Brain microvascular endothelial cell (primary cell): ENCODE data around the gene WDR91.

Experiments
- DNase-seq: peaks from one replicate; pipeline ENCODE4 v3.0.0-alpha.2; 2020
- H3K27ac ChIP-seq: fragments of 250-450 bp; sonication (Bioruptor Pico); 2 replicates; pipeline ENCODE4 v1.5.1; 2020; ENCODE audit warnings: mild to moderate bottlenecking, moderate library complexity
- H3K27me3 ChIP-seq: fragments of 250-450 bp; sonication (Bioruptor Pico); replicated peaks from 2 replicates; pipeline ENCODE4 v1.5.1; 2020; ENCODE audit warnings: mild to moderate bottlenecking
- H3K36me3 ChIP-seq: fragments of 250-450 bp; sonication (Bioruptor Pico); replicated peaks from 2 replicates; pipeline ENCODE4 v1.5.1; 2020; ENCODE audit warnings: mild to moderate bottlenecking
- H3K4me3 ChIP-seq: 2 replicates; pipeline ENCODE4 v1.5.1; 2011; ENCODE audit warnings: low read depth, mild to moderate bottlenecking, control low read depth, low read length, moderate library complexity
- in situ Hi-C: cut with HindIII; loops from 2 replicates; pipeline ENCODE4 v1.10.0; 2017; ENCODE audit warnings: low sequenced_read_pairs, low pct_ligation_motif_present
- TF ChIP-seq, protein P1 (sequence below): IDR thresholded peaks from 2 replicates; pipeline ENCODE4 v1.5.1; 2011; ENCODE audit warnings: low read depth, mild to moderate bottlenecking, moderate library complexity, low read length, control low read depth, inconsistent platforms; ENCODE audit errors: missing control alignments

The WDR91 gene

GRCh38 chr7:135170274-135170997 is 40.9 kb downstream of the WDR91 start, which contains the start of gene CYREN:
Gene CYREN, minus strand, starts transcription at chr7:135170707. Its CDS starts 1,785 bp downstream, at chr7:135168922.
- DNase-seq, result peak; percentile 81
- Histone ChIP-seq H3K27me3 (no peaks in the 10 kb centered on the region), H3K4me3 (peak within 1 kb of the TSS; percentile 79), H3K27ac (peak within 1 kb of the TSS; percentile 83), H3K36me3 (peaks cover 25% of the 10 kb centered on the region)
- in situ Hi-C loops, result loop anchor here (25.0 kb wide), 1 partner anchor 183 kb away; the partner anchor contains the start of gene AGBL3
- TF ChIP-seq, protein P1, sequence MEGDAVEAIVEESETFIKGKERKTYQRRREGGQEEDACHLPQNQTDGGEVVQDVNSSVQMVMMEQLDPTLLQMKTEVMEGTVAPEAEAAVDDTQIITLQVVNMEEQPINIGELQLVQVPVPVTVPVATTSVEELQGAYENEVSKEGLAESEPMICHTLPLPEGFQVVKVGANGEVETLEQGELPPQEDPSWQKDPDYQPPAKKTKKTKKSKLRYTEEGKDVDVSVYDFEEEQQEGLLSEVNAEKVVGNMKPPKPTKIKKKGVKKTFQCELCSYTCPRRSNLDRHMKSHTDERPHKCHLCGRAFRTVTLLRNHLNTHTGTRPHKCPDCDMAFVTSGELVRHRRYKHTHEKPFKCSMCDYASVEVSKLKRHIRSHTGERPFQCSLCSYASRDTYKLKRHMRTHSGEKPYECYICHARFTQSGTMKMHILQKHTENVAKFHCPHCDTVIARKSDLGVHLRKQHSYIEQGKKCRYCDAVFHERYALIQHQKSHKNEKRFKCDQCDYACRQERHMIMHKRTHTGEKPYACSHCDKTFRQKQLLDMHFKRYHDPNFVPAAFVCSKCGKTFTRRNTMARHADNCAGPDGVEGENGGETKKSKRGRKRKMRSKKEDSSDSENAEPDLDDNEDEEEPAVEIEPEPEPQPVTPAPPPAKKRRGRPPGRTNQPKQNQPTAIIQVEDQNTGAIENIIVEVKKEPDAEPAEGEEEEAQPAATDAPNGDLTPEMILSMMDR, result peak; percentile 63

GRCh38 chr7:135169964-135170273 is 41.4 kb downstream of the WDR91 start:
- H3K27me3 ChIP-seq, result no peaks in the 10 kb centered on the region
- TF ChIP-seq, protein P1, result no peak
- H3K27ac ChIP-seq, result peak overlapping the region; percentile 83
- DNase-seq, result no peak
- H3K36me3 ChIP-seq, result peaks cover 25% of the 10 kb centered on the region
- in situ Hi-C loops, result loop anchor here (25.0 kb wide), 1 partner anchor 183 kb away; the partner anchor contains the start of gene AGBL3
- peak overlapping the region; percentile 79 for H3K4me3 ChIP-seq

DNA sequence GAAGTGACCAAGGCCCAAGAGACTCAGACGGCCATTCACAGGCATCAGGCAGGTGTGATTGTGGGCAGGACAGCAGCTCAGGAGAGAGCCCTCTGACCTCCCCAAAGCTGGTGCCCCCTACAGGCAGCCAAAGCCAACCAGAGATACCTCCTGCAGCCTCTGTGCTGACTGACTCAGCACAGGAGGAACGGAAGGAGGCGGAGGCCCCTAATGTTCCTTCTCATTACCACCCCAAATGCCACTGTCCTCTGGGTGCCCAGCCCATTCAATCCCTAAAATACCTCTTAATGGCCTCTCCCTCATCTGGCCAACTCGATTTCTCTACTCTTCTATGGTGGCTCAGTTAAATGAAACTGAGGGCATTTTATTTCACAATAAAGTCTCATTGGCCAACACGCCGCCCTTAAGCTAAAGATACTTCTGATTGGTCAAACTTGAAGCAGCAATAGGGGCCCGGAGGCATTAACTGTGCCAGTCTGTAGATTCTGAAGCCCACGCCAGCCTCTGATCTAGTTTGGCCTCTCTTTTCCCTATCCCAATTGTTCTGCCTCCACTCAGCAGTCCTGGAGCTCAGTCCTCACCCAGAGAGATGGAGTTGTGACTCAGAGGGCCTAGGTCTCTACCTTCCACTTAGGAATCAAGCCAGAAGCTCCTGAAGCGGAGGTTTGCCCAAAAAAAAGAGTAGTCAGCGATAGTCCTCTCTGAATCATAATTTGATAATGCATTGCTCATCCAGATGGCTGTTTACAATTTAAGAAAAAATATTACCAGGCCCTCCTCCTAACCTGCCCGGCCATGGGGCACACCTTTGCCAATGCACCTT is 42.0 kb downstream of the WDR91 start:
- peak; percentile 37 for DNase-seq
- Histone ChIP-seq H3K27ac (peak overlapping the region; percentile 83), H3K4me3 (peak overlapping the region; percentile 79), H3K27me3 (no peaks in the 10 kb centered on the region), H3K36me3 (peaks cover 25% of the 10 kb centered on the region)
- in situ Hi-C loops, result loop anchor here (25.0 kb wide), 1 partner anchor 182 kb away; the partner anchor contains the start of gene AGBL3
- TF ChIP-seq, protein P1, result peak; percentile 60

GRCh38 chr7:135168489-135169140 is 42.7 kb downstream of the WDR91 start:
- in situ Hi-C loops, result loop anchor here (25.0 kb wide), 1 partner anchor 181 kb away; the partner anchor contains the start of gene AGBL3
- no peak overlapping the region for H3K27ac ChIP-seq
- no peaks in the 10 kb centered on the region for H3K27me3 ChIP-seq
- TF ChIP-seq, protein P1, result no peak
- no peak overlapping the region for H3K4me3 ChIP-seq
- peaks cover 25% of the 10 kb centered on the region for H3K36me3 ChIP-seq
- DNase-seq, result no peak

DNA sequence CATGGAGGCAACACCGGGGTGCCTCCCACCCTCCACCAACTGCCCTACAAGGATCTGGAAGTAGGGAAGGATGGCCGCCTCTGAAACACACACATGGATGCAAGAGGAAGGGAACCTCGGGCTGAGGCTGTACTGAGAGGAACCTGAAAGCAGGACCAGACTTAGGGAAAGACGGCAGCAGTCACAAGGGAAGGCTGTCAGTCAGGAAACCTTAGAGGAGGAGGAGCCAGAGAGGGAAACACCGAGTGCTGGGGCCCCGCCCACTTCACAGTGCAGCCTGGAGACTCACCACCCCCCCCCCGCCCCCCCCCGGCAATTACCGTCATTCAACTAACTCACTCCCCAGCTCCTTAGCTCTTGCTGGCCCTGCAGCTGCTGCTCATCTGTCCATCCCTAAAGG is 43.3 kb downstream of the WDR91 start:
- H3K36me3 ChIP-seq, result peaks cover 25% of the 10 kb centered on the region
- no peak overlapping the region for H3K27ac ChIP-seq
- H3K27me3 ChIP-seq, result no peaks in the 10 kb centered on the region
- in situ Hi-C loops, result loop anchor here (25.0 kb wide), 1 partner anchor 181 kb away; the partner anchor contains the start of gene AGBL3
- TF ChIP-seq, protein P1, result no peak
- DNase-seq, result no peak
- no peak overlapping the region for H3K4me3 ChIP-seq
